ENCODE results near the gene CEP128. TPM values are rescaled to one million over a fixed set of nuclear protein-coding genes. Genes with fewer than 3 reads are reported as not detected.

Gene CEP128
- total RNA-seq, 4 donors from 2014 or later, result 7.4 to 30.4 (median 11.7) TPM

DNA sequence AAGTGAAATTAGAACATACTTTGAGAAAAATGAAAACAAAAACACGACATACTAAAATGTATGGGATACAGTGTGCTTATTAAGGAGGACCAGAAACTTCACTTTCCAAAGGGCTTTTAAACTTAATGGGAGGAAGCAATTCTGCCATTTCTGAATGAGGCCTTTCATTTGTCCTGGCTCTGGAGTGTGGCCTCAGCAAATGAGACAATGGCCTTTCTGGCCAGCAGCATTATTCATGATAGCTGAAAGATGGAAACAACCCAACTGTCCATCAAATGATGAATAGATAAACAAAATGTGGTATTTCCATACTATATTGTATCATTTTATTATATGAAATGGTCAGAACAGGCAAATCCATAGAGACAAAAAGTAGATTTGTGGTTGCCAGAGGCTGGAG lies 338.6 kb downstream of the CEP128 start:
- WGBS, result 83% methylated on average over 1 of the region's 1 CpG
- H3K9me3 ChIP-seq, result no peaks in the 10 kb centered on the region
- no peak overlapping the region for H3K4me3 ChIP-seq
- no peak for DNase-seq (ENCODE audit: low spot score in 2 of 2)
- H3K27me3 ChIP-seq, result no peaks in the 10 kb centered on the region
- H3K36me3 ChIP-seq, result no peaks in the 10 kb centered on the region
- no peak overlapping the region for H3K27ac ChIP-seq
- TF ChIP-seq POLR2A (IDR thresholded peaks at IDR 0.05) (no peak), POLR2AphosphoS5 (IDR thresholded peaks at IDR 0.05) (no peak), EP300 (IDR thresholded peaks at IDR 0.05) (no peak)
- TF ChIP-seq, protein P1, sequence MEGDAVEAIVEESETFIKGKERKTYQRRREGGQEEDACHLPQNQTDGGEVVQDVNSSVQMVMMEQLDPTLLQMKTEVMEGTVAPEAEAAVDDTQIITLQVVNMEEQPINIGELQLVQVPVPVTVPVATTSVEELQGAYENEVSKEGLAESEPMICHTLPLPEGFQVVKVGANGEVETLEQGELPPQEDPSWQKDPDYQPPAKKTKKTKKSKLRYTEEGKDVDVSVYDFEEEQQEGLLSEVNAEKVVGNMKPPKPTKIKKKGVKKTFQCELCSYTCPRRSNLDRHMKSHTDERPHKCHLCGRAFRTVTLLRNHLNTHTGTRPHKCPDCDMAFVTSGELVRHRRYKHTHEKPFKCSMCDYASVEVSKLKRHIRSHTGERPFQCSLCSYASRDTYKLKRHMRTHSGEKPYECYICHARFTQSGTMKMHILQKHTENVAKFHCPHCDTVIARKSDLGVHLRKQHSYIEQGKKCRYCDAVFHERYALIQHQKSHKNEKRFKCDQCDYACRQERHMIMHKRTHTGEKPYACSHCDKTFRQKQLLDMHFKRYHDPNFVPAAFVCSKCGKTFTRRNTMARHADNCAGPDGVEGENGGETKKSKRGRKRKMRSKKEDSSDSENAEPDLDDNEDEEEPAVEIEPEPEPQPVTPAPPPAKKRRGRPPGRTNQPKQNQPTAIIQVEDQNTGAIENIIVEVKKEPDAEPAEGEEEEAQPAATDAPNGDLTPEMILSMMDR (IDR thresholded peaks at IDR 0.05), result no peak
- peaks cover 8% of the 10 kb centered on the region for H3K4me1 ChIP-seq

DNA sequence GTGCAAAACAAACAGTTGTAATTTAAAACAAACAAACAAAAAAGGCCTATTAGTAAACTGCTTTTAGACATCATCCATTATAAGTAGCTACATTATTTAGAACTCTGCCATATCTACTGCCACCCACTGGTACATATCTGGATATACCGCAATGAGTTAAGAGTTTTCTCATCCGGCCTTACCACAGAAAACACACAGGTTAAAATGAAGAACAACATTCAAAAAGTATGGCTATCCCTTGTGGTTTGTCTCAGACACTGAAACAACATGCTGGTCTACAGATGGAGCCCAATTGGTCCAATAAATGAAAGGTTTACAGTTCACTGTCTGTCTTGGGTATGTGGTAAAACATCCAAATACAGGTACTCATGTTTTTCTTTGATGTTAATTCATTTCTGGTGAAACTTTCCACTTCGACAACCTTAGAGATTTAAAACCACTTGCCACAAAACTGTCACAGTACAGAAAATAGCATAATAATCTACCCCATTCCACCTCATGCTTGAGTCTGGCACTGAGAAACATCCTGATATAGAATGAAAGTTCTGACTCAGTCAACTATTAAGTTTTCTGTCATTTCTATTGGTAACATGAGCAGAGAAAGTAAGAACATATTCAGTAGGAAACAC lies 354.3 kb downstream of the CEP128 start:
- no peak for TF ChIP-seq POLR2A (IDR thresholded peaks at IDR 0.05)
- TF ChIP-seq, protein P1 (IDR thresholded peaks at IDR 0.05), result peak in 1 of 2 donors; percentile 39
- H3K4me3 ChIP-seq, result no peak overlapping the region
- H3K9me3 ChIP-seq, result no peaks in the 10 kb centered on the region
- H3K36me3 ChIP-seq, result no peaks in the 10 kb centered on the region
- DNase-seq (ENCODE audit: low spot score in 2 of 2), result no peak
- H3K27ac ChIP-seq, result no peak overlapping the region
- peaks cover 21% of the 10 kb centered on the region for H3K4me1 ChIP-seq
- H3K27me3 ChIP-seq, result no peaks in the 10 kb centered on the region
- 65% methylated on average over 3 of the region's 3 CpGs for WGBS

DNA sequence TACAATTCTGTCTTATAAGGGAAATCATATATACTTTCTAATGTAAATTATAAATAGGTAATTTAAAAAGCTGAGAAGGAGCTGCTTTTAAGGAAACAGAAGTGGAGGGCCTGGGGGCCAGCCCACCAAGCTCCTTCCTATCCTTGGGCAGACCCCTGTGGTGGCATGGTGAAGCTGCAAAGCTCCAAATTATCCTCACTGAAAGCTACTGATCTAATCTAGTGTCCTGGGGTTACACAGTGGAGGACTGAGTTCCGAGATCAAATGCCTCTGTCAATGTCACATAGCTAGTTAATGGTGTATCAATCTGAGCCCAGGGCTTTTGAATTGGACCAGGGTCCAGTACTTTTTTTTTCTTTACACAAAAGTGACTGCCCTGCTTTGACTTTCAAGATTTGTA lies 355.4 kb downstream of the CEP128 start:
- 100% methylated on average over 1 of the region's 1 CpG for WGBS
- Histone ChIP-seq H3K27me3 (no peaks in the 10 kb centered on the region), H3K4me3 (no peak overlapping the region), H3K27ac (no peak overlapping the region), H3K4me1 (peaks cover 21% of the 10 kb centered on the region), H3K9me3 (no peaks in the 10 kb centered on the region), H3K36me3 (no peaks in the 10 kb centered on the region)
- DNase-seq (ENCODE audit: low spot score in 2 of 2), result no peak
- TF ChIP-seq POLR2A (IDR thresholded peaks at IDR 0.05) (no peak), EP300 (IDR thresholded peaks at IDR 0.05) (no peak)

GRCh38 chr14:80585506-80585835 lies 356.1 kb downstream of the CEP128 start:
- TF ChIP-seq, protein P1 (IDR thresholded peaks at IDR 0.05), result no peak
- TF ChIP-seq POLR2A (IDR thresholded peaks at IDR 0.05) (no peak), POLR2AphosphoS5 (IDR thresholded peaks at IDR 0.05) (no peak), EP300 (IDR thresholded peaks at IDR 0.05) (no peak)
- no peak for DNase-seq (ENCODE audit: low spot score in 2 of 2)
- Histone ChIP-seq H3K9me3 (no peaks in the 10 kb centered on the region), H3K4me3 (no peak overlapping the region), H3K4me1 (peaks cover 21% of the 10 kb centered on the region), H3K36me3 (no peaks in the 10 kb centered on the region), H3K27ac (no peak overlapping the region), H3K27me3 (no peaks in the 10 kb centered on the region)
- 86% methylated on average over 1 of the region's 1 CpG for WGBS

DNA sequence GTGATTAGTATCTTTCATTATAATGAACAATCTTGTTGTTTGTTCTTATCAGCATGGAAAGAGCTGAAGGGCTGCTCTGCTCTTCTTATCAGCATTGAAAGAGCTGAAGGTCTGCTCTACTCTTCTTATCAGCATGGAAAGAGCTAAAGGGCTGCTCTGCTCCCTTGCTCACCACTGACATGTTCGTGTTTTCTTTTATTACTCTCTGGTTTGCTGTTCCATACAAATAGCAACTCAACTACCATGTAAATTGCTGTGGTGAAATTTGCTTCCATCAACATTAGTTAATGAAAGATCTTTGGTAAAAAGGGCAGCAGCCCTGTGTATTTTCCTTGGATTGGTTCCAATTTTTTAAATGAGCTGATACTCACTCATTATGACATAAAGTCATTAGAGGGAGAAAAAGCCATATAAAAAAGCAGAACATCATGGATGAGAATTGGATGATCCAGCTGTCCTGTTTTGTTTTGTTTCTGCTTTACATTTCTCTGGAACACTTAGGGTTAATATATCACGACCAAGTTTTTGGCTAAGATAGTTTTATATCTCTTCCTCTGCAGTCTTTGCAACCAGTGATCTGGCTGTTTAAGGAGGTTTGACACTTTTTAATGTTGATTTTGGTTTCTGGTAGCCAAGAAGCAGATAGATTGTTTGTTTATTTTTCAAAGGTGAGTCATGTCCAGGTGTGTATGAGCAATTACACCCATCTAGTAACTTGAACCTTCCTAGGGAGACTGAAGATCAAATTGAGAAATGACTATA lies 356.6 kb downstream of the CEP128 start:
- no peak overlapping the region for H3K4me3 ChIP-seq
- DNase-seq (ENCODE audit: low spot score in 2 of 2), result no peak
- TF ChIP-seq, protein P1 (IDR thresholded peaks at IDR 0.05), result no peak
- TF ChIP-seq POLR2A (IDR thresholded peaks at IDR 0.05), result no peak
- no peak for TF ChIP-seq POLR2AphosphoS5 (IDR thresholded peaks at IDR 0.05)
- TF ChIP-seq EP300 (IDR thresholded peaks at IDR 0.05), result no peak
- WGBS, result 42% methylated on average over 2 of the region's 2 CpGs
- peaks cover 21% of the 10 kb centered on the region for H3K4me1 ChIP-seq
- no peaks in the 10 kb centered on the region for H3K9me3 ChIP-seq
- H3K27me3 ChIP-seq, result no peaks in the 10 kb centered on the region
- H3K36me3 ChIP-seq, result no peaks in the 10 kb centered on the region
- H3K27ac ChIP-seq, result no peak overlapping the region

Measured in suprapubic skin (tissue), 4 donors.